K562 (cell line): ENCODE data around the gene PHLDA3. TPM values are rescaled to one million over a fixed set of nuclear protein-coding genes. Genes with fewer than 3 reads are reported as not detected.

ENCODE experiments used
- DEAF1 ChIP-seq: fragments of 450-650 bp; formaldehyde crosslinking; IDR thresholded peaks from 2 replicates; pipeline ENCODE4 v1.4.0; 2020; ENCODE audit warnings: mild to moderate bottlenecking, moderate library complexity
- GMEB1 ChIP-seq: fragments of 250-450 bp; sonication (Bioruptor Pico); IDR thresholded peaks from 2 replicates; pipeline ENCODE4 v1.4.0; 2020; ENCODE audit warnings: mild to moderate bottlenecking
- KLF1 ChIP-seq: fragments of 450-650 bp; IDR thresholded peaks from 2 replicates; pipeline ENCODE4 v1.6.1; 2016; ENCODE audit warnings: missing genetic modification characterization, missing compliant biosample characterization
- LCOR ChIP-seq: sonication (generic); formaldehyde crosslinking; IDR thresholded peaks from 2 replicates; pipeline ENCODE4 v1.8.0; 2022; ENCODE audit warnings: mild to moderate bottlenecking, missing genetic modification reagents
- POLR2A ChIP-seq: fragments of 450-650 bp; conservative IDR thresholded peaks from 2 replicates; pipeline ENCODE4 v1.6.1; 2016
- ZFX ChIP-seq: sonication (generic); formaldehyde crosslinking; IDR thresholded peaks from 2 replicates; pipeline ENCODE4 v1.8.0; 2022; ENCODE audit warnings: mild to moderate bottlenecking, missing genetic modification reagents, moderate library complexity
- ZMIZ1 ChIP-seq, 2 experiments: fragments of 150-350 bp in 1 of 2; IDR thresholded peaks; 2 replicates each; pipeline ENCODE4 v1.6.1; 2012 to 2016; ENCODE audit warnings: low read depth in 2 of 2, low read length in 2 of 2, mild to moderate bottlenecking in 1 of 2, moderate library complexity in 1 of 2
- ZNF133 ChIP-seq: fragments of 250-450 bp; sonication (Bioruptor Pico); IDR thresholded peaks from 2 replicates; pipeline ENCODE4 v1.4.0; 2020; ENCODE audit warnings: mild to moderate bottlenecking
- polyA plus RNA-seq, 8 experiments: library from polyadenylated mRNA; depleted of rRNA in 4 of 8; stranded (reverse) in 5 of 8; unstranded in 3 of 8; fragments of >200 nt; fragmentation: Nextera tagmentation in 2 of 8; fragmentation: Illumina TruSeq in 1 of 8; extraction: Ambion mirVana in 2 of 8; extraction: Trizol in 1 of 8; gene quantifications; 2 replicates each; pipeline versions ENCODE4 v1.2.1 to v1.2.3, GENCODE V29; 2011 to 2014; ENCODE audit warnings: inconsistent platforms in 1 of 8, missing spikeins in 1 of 8
- total RNA-seq, 7 experiments: library from RNA; depleted of rRNA in 6 of 7; stranded (reverse); fragments of >200 nt in 6 of 7; fragmentation: Illumina TruSeq in 2 of 7; extraction: Trizol in 2 of 7; gene quantifications; 2 replicates each; pipeline versions ENCODE4 v1.2.1 to v1.2.3, GENCODE V29; 2011 to 2021; ENCODE audit warnings: low replicate concordance in 1 of 7
- TF ChIP-seq, protein P1 (sequence below): fragments of 450-650 bp; conservative IDR thresholded peaks from 2 replicates; pipeline ENCODE4 v1.6.1; 2016; ENCODE audit warnings: missing genetic modification characterization, low read depth, mild to moderate bottlenecking, missing compliant biosample characterization, moderate library complexity
- TF ChIP-seq, protein P2 (sequence below): fragments of 450-650 bp; IDR thresholded peaks from 2 replicates; pipeline ENCODE4 v1.6.1; 2016; ENCODE audit warnings: low read depth

Gene PHLDA3
- total and polyA plus RNA-seq, 9 of the 15 experiments (the other 6 are each of a cell fraction or from before 2014, with no cell fraction given), result 0.11 to 0.27 TPM; not detected in 7

GRCh38 chr1:201506557-201507359 lies 37.8 kb upstream of the PHLDA3 start, which contains the start of gene CSRP1 (continued):
- TF ChIP-seq ZFX (peak; percentile 77), GMEB1 (CRISPR knock-in tag) (0 out of 2 replicates have a peak, but pooled peaks have one; percentile 9), ZNF133 (CRISPR knock-in tag) (no peak), KLF1 (peak; percentile 65; the same call in 1 of the 2 replicates), LCOR (CRISPR knock-in tag) (peak; percentile 74; the same call in 1 of the 2 replicates), POLR2A (peak; percentile 63), ZMIZ1 (IDR thresholded peaks at IDR 0.05; ENCODE audit: low read depth in 2 of 2, low read length in 2 of 2) (no peak), DEAF1 (CRISPR knock-in tag) (no peak)
- TF ChIP-seq, protein P1, sequence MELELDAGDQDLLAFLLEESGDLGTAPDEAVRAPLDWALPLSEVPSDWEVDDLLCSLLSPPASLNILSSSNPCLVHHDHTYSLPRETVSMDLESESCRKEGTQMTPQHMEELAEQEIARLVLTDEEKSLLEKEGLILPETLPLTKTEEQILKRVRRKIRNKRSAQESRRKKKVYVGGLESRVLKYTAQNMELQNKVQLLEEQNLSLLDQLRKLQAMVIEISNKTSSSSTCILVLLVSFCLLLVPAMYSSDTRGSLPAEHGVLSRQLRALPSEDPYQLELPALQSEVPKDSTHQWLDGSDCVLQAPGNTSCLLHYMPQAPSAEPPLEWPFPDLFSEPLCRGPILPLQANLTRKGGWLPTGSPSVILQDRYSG (tag), result no peak
- TF ChIP-seq, protein P2, sequence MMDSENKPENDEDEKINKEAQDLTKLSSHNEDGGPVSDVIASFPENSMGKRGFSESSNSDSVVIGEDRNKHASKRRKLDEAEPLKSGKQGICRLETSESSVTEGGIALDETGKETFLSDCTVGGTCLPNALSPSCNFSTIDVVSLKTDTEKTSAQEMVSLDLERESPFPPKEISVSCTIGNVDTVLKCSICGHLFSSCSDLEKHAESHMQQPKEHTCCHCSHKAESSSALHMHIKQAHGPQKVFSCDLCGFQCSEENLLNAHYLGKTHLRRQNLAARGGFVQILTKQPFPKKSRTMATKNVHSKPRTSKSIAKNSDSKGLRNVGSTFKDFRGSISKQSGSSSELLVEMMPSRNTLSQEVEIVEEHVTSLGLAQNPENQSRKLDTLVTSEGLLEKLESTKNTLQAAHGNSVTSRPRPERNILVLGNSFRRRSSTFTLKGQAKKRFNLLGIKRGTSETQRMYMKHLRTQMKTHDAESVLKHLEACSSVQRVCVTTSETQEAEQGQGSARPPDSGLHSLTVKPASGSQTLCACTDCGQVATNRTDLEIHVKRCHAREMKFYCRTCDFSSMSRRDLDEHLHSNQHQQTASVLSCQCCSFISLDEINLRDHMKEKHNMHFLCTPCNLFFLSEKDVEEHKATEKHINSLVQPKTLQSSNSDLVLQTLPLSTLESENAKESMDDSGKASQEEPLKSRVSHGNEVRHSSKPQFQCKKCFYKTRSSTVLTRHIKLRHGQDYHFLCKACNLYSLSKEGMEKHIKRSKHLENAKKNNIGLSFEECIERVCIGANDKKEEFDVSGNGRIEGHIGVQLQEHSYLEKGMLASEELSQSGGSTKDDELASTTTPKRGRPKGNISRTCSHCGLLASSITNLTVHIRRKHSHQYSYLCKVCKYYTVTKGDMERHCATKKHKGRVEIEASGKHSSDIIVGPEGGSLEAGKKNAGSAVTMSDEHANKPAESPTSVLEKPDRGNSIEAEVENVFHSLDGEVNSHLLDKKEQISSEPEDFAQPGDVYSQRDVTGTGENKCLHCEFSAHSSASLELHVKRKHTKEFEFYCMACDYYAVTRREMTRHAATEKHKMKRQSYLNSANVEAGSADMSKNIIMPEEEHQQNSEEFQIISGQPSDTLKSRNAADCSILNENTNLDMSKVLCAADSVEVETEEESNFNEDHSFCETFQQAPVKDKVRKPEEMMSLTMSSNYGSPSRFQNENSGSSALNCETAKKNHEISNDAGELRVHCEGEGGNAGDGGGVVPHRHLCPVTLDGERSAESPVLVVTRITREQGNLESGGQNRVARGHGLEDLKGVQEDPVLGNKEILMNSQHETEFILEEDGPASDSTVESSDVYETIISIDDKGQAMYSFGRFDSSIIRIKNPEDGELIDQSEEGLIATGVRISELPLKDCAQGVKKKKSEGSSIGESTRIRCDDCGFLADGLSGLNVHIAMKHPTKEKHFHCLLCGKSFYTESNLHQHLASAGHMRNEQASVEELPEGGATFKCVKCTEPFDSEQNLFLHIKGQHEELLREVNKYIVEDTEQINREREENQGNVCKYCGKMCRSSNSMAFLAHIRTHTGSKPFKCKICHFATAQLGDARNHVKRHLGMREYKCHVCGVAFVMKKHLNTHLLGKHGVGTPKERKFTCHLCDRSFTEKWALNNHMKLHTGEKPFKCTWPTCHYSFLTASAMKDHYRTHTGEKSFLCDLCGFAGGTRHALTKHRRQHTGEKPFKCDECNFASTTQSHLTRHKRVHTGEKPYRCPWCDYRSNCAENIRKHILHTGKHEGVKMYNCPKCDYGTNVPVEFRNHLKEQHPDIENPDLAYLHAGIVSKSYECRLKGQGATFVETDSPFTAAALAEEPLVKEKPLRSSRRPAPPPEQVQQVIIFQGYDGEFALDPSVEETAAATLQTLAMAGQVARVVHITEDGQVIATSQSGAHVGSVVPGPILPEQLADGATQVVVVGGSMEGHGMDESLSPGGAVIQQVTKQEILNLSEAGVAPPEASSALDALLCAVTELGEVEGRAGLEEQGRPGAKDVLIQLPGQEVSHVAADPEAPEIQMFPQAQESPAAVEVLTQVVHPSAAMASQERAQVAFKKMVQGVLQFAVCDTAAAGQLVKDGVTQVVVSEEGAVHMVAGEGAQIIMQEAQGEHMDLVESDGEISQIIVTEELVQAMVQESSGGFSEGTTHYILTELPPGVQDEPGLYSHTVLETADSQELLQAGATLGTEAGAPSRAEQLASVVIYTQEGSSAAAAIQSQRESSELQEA, result no peak
